NCI-H524 (cell line): ENCODE measurements around the gene SDC1.

ENCODE experiments used
- DNase-seq, 2 experiments: peaks; one replicate each; lab custom pipeline; 2025; lab: John Stamatoyannopoulos, UW

Gene SDC1

GRCh38 chr2:20183373-20183772 lies 41.6 kb downstream of the SDC1 start:
- no peak for DNase-seq

GRCh38 chr2:20182241-20182931 lies 42.5 kb downstream of the SDC1 start:
- DNase-seq: no peak

GRCh38 chr2:20181761-20182160 lies 43.2 kb downstream of the SDC1 start:
- peak in 1 of 2 experiments; percentile 18 for DNase-seq

GRCh38 chr2:20180676-20181648 lies 44.0 kb downstream of the SDC1 start:
- no peak for DNase-seq

- DNase-seq: no peak
Observed at GRCh38 chr2:20179755-20180594, 45.0 kb downstream of the SDC1 start.

GRCh38 chr2:20179466-20179754 lies 45.5 kb downstream of the SDC1 start:
- no peak for DNase-seq

GRCh38 chr2:20178666-20179465 lies 46.1 kb downstream of the SDC1 start:
- no peak for DNase-seq

GRCh38 chr2:20178249-20178607 lies 46.7 kb downstream of the SDC1 start:
- DNase-seq: no peak

GRCh38 chr2:20177556-20178248 lies 47.2 kb downstream of the SDC1 start:
- DNase-seq: no peak

- no peak for DNase-seq
Observed at GRCh38 chr2:20176760-20177159, 48.2 kb downstream of the SDC1 start.

GRCh38 chr2:20175931-20176330 lies 49.0 kb downstream of the SDC1 start:
- DNase-seq: no peak

- no peak for DNase-seq
Observed at GRCh38 chr2:20175267-20175666, 49.7 kb downstream of the SDC1 start.

GRCh38 chr2:20174410-20174809 lies 50.5 kb downstream of the SDC1 start:
- DNase-seq: no peak

- no peak for DNase-seq
Observed at GRCh38 chr2:20173496-20174402, 51.2 kb downstream of the SDC1 start.

GRCh38 chr2:20173064-20173463 lies 51.9 kb downstream of the SDC1 start:
- DNase-seq: no peak

GRCh38 chr2:20172273-20173055 lies 52.5 kb downstream of the SDC1 start:
- no peak for DNase-seq

- no peak for DNase-seq
Observed at GRCh38 chr2:20171445-20171977, 53.4 kb downstream of the SDC1 start.

GRCh38 chr2:20170704-20171250 lies 54.2 kb downstream of the SDC1 start:
- DNase-seq: no peak
